Measurements from ENCODE around the gene LOX. TPM values are rescaled to one million over a fixed set of nuclear protein-coding genes. Genes with fewer than 3 reads are reported as not detected.

LOX gene
- total and polyA plus RNA-seq, 2 donors = 0.66 to 5.2 TPM

DNA sequence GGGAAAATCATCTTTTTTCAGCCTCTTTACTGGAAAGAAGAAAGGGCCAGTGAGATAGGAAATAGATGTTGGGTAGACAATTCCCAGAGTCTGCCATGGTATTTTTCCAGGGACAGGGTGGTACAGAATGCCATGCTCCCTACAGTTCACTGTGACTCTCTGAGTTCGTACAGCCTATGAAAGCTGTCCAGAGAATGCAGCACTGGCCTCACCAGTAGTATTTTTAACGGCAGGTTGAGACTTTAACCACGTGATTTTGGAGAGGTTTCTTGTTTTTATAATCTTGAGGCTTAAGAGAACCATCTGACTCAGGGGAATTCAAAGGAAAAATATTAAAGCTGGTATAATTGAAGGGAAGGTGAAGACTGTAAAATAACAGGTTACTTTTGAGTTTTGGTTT lies 41.1 kb upstream of the LOX start:
- no peak for DNase-seq (ENCODE audit: low read depth in 6 of 9, low spot score in 9 of 9)
- Histone ChIP-seq H3K4me1 (ENCODE audit: control insufficient read depth in 2 of 2, insufficient read depth in 2 of 2, low read length in 2 of 2) (no peaks in the 10 kb centered on the region), H3K4me3 (ENCODE audit: low read length in 2 of 2) (no peak overlapping the region), H3K36me3 (ENCODE audit: control insufficient read depth in 2 of 2, insufficient read depth in 2 of 2, low read length in 1 of 2) (no peaks in the 10 kb centered on the region), H3K27me3 (ENCODE audit: control insufficient read depth in 2 of 2, insufficient read depth in 1 of 2, low read length in 1 of 2) (no peaks in the 10 kb centered on the region), H3K9me3 (ENCODE audit: control insufficient read depth in 2 of 2, insufficient read depth in 1 of 2, low read length in 1 of 2) (no peaks in the 10 kb centered on the region), H3K27ac (ENCODE audit: low read depth in 1 of 2, low read length in 1 of 2) (no peak overlapping the region)
- 90% methylated on average over 3 of the region's 3 CpGs for WGBS

DNA sequence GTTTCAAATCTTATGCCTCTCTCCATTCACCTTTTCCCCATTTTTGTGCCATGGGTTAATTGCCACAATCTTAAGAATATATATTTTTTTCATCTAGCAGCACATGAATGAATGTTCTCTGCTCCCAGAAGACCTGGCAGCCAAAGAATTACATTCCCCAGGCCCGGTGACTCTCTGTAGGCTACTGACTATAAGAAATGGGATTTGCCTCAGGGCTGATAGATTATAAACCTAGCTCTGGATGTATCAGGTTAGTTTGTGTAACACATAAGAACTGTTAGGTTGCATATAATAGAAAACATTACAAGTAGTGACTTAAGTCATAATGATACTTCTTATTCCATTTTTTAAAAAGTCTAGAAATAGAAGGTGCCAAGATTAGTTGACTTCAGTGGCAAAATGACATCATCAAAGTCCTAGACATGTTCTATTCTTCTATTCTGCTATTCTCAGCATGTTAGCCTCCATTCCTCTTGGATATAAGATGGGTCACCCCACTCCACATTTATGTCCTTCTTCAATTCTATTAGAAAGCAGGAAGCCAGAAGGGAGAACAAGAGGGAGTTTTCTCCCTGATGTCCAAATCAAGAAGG lies 40.4 kb upstream of the LOX start:
- no peaks in the 10 kb centered on the region for H3K4me1 ChIP-seq (ENCODE audit: control insufficient read depth in 2 of 2, insufficient read depth in 2 of 2, low read length in 2 of 2)
- H3K4me3 ChIP-seq (ENCODE audit: low read length in 2 of 2) = no peak overlapping the region
- H3K36me3 ChIP-seq (ENCODE audit: control insufficient read depth in 2 of 2, insufficient read depth in 2 of 2, low read length in 1 of 2) = no peaks in the 10 kb centered on the region
- no peak overlapping the region for H3K27ac ChIP-seq (ENCODE audit: low read depth in 1 of 2, low read length in 1 of 2)
- H3K9me3 ChIP-seq (ENCODE audit: control insufficient read depth in 2 of 2, insufficient read depth in 1 of 2, low read length in 1 of 2) = no peaks in the 10 kb centered on the region
- no peaks in the 10 kb centered on the region for H3K27me3 ChIP-seq (ENCODE audit: control insufficient read depth in 2 of 2, insufficient read depth in 1 of 2, low read length in 1 of 2)
- WGBS = 97% methylated on average over 1 of the region's 1 CpG
- no peak for DNase-seq (ENCODE audit: low read depth in 6 of 9, low spot score in 9 of 9)

DNA sequence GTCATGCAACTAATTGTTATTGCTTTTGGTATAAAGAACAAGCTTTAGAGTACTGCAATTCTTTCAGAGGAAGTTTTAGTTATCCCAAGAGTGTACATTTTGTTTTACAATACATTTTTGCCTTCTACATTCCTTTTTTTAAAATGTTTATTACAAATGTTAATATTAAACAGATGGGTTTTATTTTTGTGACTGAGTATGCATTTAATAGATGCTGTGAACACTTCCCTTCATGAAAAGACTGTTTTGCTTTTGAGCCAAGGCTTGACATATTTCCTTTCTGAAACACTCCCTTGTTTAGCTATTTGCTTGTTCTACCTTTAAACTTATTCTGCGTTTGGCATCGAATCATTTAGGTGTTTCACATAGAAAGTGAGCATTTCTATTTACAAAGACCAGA lies 36.4 kb upstream of the LOX start:
- no peaks in the 10 kb centered on the region for H3K4me1 ChIP-seq (ENCODE audit: control insufficient read depth in 2 of 2, insufficient read depth in 2 of 2, low read length in 2 of 2)
- H3K36me3 ChIP-seq (ENCODE audit: control insufficient read depth in 2 of 2, insufficient read depth in 2 of 2, low read length in 1 of 2) = no peaks in the 10 kb centered on the region
- DNase-seq (ENCODE audit: low read depth in 6 of 9, low spot score in 9 of 9) = no peak
- WGBS = 92% methylated on average over 2 of the region's 2 CpGs
- no peak overlapping the region for H3K4me3 ChIP-seq (ENCODE audit: low read length in 2 of 2)
- no peak overlapping the region for H3K27ac ChIP-seq (ENCODE audit: low read depth in 1 of 2, low read length in 1 of 2)
- no peaks in the 10 kb centered on the region for H3K9me3 ChIP-seq (ENCODE audit: control insufficient read depth in 2 of 2, insufficient read depth in 1 of 2, low read length in 1 of 2)
- H3K27me3 ChIP-seq (ENCODE audit: control insufficient read depth in 2 of 2, insufficient read depth in 1 of 2, low read length in 1 of 2) = no peaks in the 10 kb centered on the region

DNA sequence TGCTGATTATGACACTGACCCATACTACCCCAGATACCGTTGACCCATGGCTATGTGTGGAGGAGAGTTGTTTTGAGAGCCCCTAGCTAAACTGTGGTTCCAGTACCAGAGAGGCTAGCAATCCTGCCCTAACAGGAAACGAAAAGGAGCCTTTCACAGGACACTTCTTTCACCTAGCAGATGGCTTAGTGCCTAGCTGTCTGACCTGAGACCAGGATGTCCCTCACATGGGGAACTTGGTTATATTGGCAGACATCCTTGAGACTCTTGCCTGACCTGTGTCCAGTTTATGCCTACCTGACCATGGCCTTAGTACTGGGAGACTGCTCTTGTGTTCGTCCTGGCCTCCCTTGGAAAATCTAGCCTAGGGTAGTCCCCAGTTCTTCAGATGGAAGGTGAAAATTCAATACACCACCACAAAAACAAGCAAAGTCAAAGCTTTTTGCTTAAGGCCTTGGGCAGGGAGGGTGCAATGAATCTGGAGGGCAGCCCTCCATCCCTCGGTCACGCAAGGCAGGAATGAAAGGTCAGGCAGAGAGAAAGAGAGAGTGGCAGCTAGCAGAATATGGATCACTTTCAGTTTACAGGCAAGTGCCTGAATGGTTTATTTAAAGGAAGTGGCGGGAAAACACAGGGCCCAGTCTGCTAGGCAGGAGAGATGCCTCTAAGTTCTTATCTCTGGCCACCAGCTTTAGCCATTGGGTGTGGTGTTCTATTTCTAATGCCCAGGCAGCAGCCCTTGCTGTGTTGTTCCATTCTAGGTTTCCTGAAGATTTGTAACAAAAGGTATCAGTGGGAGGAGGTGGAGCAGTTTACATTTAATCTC lies 34.9 kb upstream of the LOX start:
- Histone ChIP-seq H3K36me3 (ENCODE audit: control insufficient read depth in 2 of 2, insufficient read depth in 2 of 2, low read length in 1 of 2) (no peaks in the 10 kb centered on the region), H3K4me3 (ENCODE audit: low read length in 2 of 2) (no peak overlapping the region), H3K27me3 (ENCODE audit: control insufficient read depth in 2 of 2, insufficient read depth in 1 of 2, low read length in 1 of 2) (no peaks in the 10 kb centered on the region), H3K27ac (ENCODE audit: low read depth in 1 of 2, low read length in 1 of 2) (no peak overlapping the region), H3K4me1 (ENCODE audit: control insufficient read depth in 2 of 2, insufficient read depth in 2 of 2, low read length in 2 of 2) (no peaks in the 10 kb centered on the region), H3K9me3 (ENCODE audit: control insufficient read depth in 2 of 2, insufficient read depth in 1 of 2, low read length in 1 of 2) (no peaks in the 10 kb centered on the region)
- WGBS = 85% methylated on average over 6 of the region's 6 CpGs
- DNase-seq (ENCODE audit: low read depth in 6 of 9, low spot score in 9 of 9) = no peak

DNA sequence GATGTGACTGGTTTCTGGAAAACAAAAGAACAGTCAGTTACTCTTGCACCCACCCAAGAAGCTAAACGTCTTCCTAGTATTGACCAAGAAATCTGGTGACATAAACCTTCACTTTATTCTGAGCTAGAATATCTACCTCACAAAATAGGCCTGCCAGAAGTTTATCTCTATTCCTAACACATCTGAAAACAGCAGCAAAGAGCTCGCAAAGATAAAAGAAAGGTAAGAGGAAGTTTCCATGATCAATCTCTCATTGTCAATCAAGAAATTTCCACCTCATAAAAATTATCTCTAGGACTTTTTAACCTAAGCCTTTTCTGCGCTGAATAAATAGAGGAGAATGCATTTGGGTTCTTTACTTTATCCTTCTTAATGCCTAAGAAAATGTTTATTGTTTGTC lies 34.0 kb upstream of the LOX start:
- WGBS = 64% methylated on average over 3 of the region's 3 CpGs
- no peak overlapping the region for H3K27ac ChIP-seq (ENCODE audit: low read depth in 1 of 2, low read length in 1 of 2)

DNA sequence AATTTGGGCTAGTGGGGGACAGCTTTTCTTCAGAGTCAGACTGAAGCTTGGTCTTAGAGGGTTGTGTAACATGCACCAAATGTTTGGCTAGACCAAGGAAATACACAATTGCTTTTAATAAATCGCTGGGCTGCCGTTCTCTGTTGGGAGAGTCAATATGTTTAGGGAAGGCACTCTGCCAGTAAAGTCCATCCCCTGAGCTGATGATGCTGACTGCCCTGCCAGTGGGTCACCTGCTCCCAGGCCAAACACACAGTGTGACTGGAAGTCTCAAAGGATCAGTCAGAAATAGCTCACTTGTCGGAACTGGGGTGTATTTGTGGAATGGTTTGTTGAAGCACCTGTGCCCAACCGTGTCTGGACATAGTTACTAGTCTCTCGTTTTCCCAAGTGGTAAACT lies 33.4 kb upstream of the LOX start:
- no peak overlapping the region for H3K4me3 ChIP-seq (ENCODE audit: low read length in 2 of 2)
- H3K27me3 ChIP-seq (ENCODE audit: control insufficient read depth in 2 of 2, insufficient read depth in 1 of 2, low read length in 1 of 2) = no peaks in the 10 kb centered on the region
- no peak for DNase-seq (ENCODE audit: low read depth in 6 of 9, low spot score in 9 of 9)
- WGBS = 97% methylated on average over 5 of the region's 5 CpGs
- no peaks in the 10 kb centered on the region for H3K4me1 ChIP-seq (ENCODE audit: control insufficient read depth in 2 of 2, insufficient read depth in 2 of 2, low read length in 2 of 2)
- no peak overlapping the region for H3K27ac ChIP-seq (ENCODE audit: low read depth in 1 of 2, low read length in 1 of 2)
- H3K9me3 ChIP-seq (ENCODE audit: control insufficient read depth in 2 of 2, insufficient read depth in 1 of 2, low read length in 1 of 2) = no peaks in the 10 kb centered on the region
- H3K36me3 ChIP-seq (ENCODE audit: control insufficient read depth in 2 of 2, insufficient read depth in 2 of 2, low read length in 1 of 2) = no peaks in the 10 kb centered on the region

More for the DNA sequence above, 34.0 kb upstream of the LOX start:
- DNase-seq (ENCODE audit: low read depth in 6 of 9, low spot score in 9 of 9) = no peak
- H3K4me3 ChIP-seq (ENCODE audit: low read length in 2 of 2) = no peak overlapping the region
- no peaks in the 10 kb centered on the region for H3K9me3 ChIP-seq (ENCODE audit: control insufficient read depth in 2 of 2, insufficient read depth in 1 of 2, low read length in 1 of 2)
- no peaks in the 10 kb centered on the region for H3K4me1 ChIP-seq (ENCODE audit: control insufficient read depth in 2 of 2, insufficient read depth in 2 of 2, low read length in 2 of 2)
- no peaks in the 10 kb centered on the region for H3K27me3 ChIP-seq (ENCODE audit: control insufficient read depth in 2 of 2, insufficient read depth in 1 of 2, low read length in 1 of 2)
- no peaks in the 10 kb centered on the region for H3K36me3 ChIP-seq (ENCODE audit: control insufficient read depth in 2 of 2, insufficient read depth in 2 of 2, low read length in 1 of 2)

DNA sequence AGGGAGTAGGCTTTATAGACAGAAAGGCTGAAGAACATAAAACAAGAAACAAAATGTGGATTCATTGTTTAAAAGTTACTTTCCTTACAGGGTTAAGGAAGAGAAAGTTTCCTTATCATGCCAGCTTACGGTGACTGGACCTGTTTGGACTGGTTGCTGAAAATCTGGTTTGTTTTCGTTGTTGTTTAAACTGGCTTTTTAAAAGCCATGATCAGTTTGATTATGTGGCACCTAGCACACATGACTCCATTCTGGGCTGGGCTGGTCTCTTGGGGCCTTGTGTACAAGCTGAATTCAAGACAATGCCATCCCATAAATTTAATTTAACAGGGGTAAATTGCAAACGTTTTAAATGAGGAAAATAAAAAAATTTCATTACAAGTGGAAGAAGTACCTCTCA lies 32.9 kb upstream of the LOX start:
- Histone ChIP-seq H3K27ac (ENCODE audit: low read depth in 1 of 2, low read length in 1 of 2) (no peak overlapping the region), H3K27me3 (ENCODE audit: control insufficient read depth in 2 of 2, insufficient read depth in 1 of 2, low read length in 1 of 2) (no peaks in the 10 kb centered on the region), H3K4me1 (ENCODE audit: control insufficient read depth in 2 of 2, insufficient read depth in 2 of 2, low read length in 2 of 2) (no peaks in the 10 kb centered on the region), H3K36me3 (ENCODE audit: control insufficient read depth in 2 of 2, insufficient read depth in 2 of 2, low read length in 1 of 2) (no peaks in the 10 kb centered on the region), H3K9me3 (ENCODE audit: control insufficient read depth in 2 of 2, insufficient read depth in 1 of 2, low read length in 1 of 2) (no peaks in the 10 kb centered on the region), H3K4me3 (ENCODE audit: low read length in 2 of 2) (no peak overlapping the region)
- no peak for DNase-seq (ENCODE audit: low read depth in 6 of 9, low spot score in 9 of 9)
- 88% methylated on average over 3 of the region's 3 CpGs for WGBS

DNA sequence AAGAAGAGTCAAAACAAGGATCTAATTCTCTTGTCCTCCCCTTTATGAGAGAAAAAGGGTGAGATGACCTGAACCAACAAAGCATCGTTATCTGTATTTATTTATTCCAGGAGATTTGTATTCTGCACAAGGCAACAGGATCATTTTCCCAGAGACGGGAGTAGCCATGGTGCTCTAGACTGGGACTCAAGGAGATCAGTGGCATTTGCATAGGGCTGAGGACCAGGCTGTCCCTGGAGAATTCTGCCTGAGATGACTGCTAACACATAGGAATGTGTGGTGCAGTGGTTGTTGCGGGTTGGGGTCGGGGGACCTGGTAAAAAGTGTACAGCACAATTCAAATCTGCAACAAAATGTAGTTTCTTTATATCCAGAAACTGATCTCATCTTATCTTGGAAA lies 29.0 kb upstream of the LOX start:
- Histone ChIP-seq H3K27ac (ENCODE audit: low read depth in 1 of 2, low read length in 1 of 2) (no peak overlapping the region), H3K4me1 (ENCODE audit: control insufficient read depth in 2 of 2, insufficient read depth in 2 of 2, low read length in 2 of 2) (no peaks in the 10 kb centered on the region), H3K36me3 (ENCODE audit: control insufficient read depth in 2 of 2, insufficient read depth in 2 of 2, low read length in 1 of 2) (no peaks in the 10 kb centered on the region), H3K27me3 (ENCODE audit: control insufficient read depth in 2 of 2, insufficient read depth in 1 of 2, low read length in 1 of 2) (no peaks in the 10 kb centered on the region), H3K4me3 (ENCODE audit: low read length in 2 of 2) (no peak overlapping the region), H3K9me3 (ENCODE audit: control insufficient read depth in 2 of 2, insufficient read depth in 1 of 2, low read length in 1 of 2) (no peaks in the 10 kb centered on the region)
- no peak for DNase-seq (ENCODE audit: low read depth in 6 of 9, low spot score in 9 of 9)
- WGBS = 98% methylated on average over 4 of the region's 4 CpGs

DNA sequence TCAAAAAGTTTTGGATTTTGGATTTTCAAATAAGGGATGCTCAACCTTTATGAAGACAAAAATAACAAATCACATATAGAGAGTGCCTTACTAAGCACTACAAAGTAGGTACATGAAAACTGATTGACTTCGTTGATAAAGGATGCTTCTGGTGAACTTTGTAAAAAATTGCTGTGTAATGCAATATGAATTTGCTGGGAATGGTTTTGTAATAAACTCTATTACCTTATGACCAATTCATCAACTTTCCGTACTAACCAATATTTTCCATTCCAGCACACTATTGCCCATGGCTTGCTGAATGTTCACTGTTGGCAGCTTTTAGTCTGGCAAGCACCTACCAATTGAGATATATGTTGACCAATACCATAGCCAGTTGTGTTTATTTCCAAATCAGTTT lies 27.9 kb upstream of the LOX start:
- Histone ChIP-seq H3K9me3 (ENCODE audit: control insufficient read depth in 2 of 2, insufficient read depth in 1 of 2, low read length in 1 of 2) (no peaks in the 10 kb centered on the region), H3K4me1 (ENCODE audit: control insufficient read depth in 2 of 2, insufficient read depth in 2 of 2, low read length in 2 of 2) (no peaks in the 10 kb centered on the region), H3K4me3 (ENCODE audit: low read length in 2 of 2) (no peak overlapping the region), H3K36me3 (ENCODE audit: control insufficient read depth in 2 of 2, insufficient read depth in 2 of 2, low read length in 1 of 2) (no peaks in the 10 kb centered on the region), H3K27ac (ENCODE audit: low read depth in 1 of 2, low read length in 1 of 2) (no peak overlapping the region), H3K27me3 (ENCODE audit: control insufficient read depth in 2 of 2, insufficient read depth in 1 of 2, low read length in 1 of 2) (no peaks in the 10 kb centered on the region)
- no peak for DNase-seq (ENCODE audit: low read depth in 6 of 9, low spot score in 9 of 9)
- WGBS = 94% methylated on average over 2 of the region's 2 CpGs
